Mesendoderm (in vitro differentiated cells): ENCODE data around the gene GUK1. TPM values are rescaled to one million over a fixed set of nuclear protein-coding genes. Genes with fewer than 3 reads are reported as not detected.

Experiments used
- DNase-seq: peaks from one replicate; pipeline ENCODE4 v3.0.0; 2013
- H2AK5ac ChIP-seq: 2 replicates; pipeline ENCODE4 v1.6.1; 2013; ENCODE audit warnings: low read length, inconsistent platforms
- H2BK120ac ChIP-seq: 2 replicates; pipeline ENCODE4 v1.6.1; 2013; ENCODE audit warnings: low read depth, mild to moderate bottlenecking, low read length, moderate library complexity, mixed read lengths
- H2BK15ac ChIP-seq: replicated peaks from 2 replicates; pipeline ENCODE4 v1.6.1; 2013; ENCODE audit warnings: low read depth, mild to moderate bottlenecking, moderate library complexity
- H2BK5ac ChIP-seq: 2 replicates; pipeline ENCODE4 v1.6.1; 2013; ENCODE audit warnings: low read length, inconsistent platforms
- H3K18ac ChIP-seq: 2 replicates; pipeline ENCODE4 v1.6.1; 2013; ENCODE audit warnings: mild to moderate bottlenecking, low read length, mixed read lengths
- H3K23ac ChIP-seq: one replicate; pipeline ENCODE4 v1.6.1; 2013; ENCODE audit warnings: low read length
- H3K27ac ChIP-seq: 2 replicates; pipeline ENCODE4 v1.5.1; 2013; ENCODE audit warnings: low read depth, mild to moderate bottlenecking, inconsistent platforms, low read length, moderate library complexity
- H3K27me3 ChIP-seq: 2 replicates; pipeline ENCODE4 v1.6.1; 2013; ENCODE audit warnings: low read length, control low read depth, mild to moderate bottlenecking, inconsistent platforms; ENCODE audit not compliant: insufficient read depth, poor library complexity
- H3K36me3 ChIP-seq: 2 replicates; pipeline ENCODE4 v1.6.1; 2013; ENCODE audit warnings: low read length, inconsistent platforms; ENCODE audit not compliant: control insufficient read depth, insufficient read depth
- H3K4ac ChIP-seq: one replicate; pipeline ENCODE4 v1.6.1; 2013; ENCODE audit warnings: low read depth, mild to moderate bottlenecking, low read length, moderate library complexity
- H3K4me1 ChIP-seq: 2 replicates; pipeline ENCODE4 v1.6.1; 2013; ENCODE audit warnings: low read depth, low read length, inconsistent platforms; ENCODE audit not compliant: control insufficient read depth
- H3K4me2 ChIP-seq: 2 replicates; pipeline ENCODE4 v1.6.1; 2013; ENCODE audit warnings: low read length
- H3K4me3 ChIP-seq: 2 replicates; pipeline ENCODE4 v1.5.1; 2013; ENCODE audit warnings: mild to moderate bottlenecking, low read length
- H3K56ac ChIP-seq: one replicate; pipeline ENCODE4 v1.6.1; 2013; ENCODE audit warnings: low read length
- H3K79me1 ChIP-seq: 2 replicates; pipeline ENCODE4 v1.6.1; 2013; ENCODE audit warnings: low read length, inconsistent platforms
- H3K79me2 ChIP-seq: 2 replicates; pipeline ENCODE4 v1.6.1; 2013; ENCODE audit warnings: mild to moderate bottlenecking, low read length; ENCODE audit not compliant: control insufficient read depth, insufficient read depth
- H3K9ac ChIP-seq: 2 replicates; pipeline ENCODE4 v1.6.1; 2013; ENCODE audit warnings: low read length, inconsistent platforms
- H4K5ac ChIP-seq: one replicate; pipeline ENCODE4 v1.6.1; 2013; ENCODE audit warnings: low read length
- H4K8ac ChIP-seq: one replicate; pipeline ENCODE4 v1.6.1; 2013; ENCODE audit warnings: low read depth, mild to moderate bottlenecking, control low read depth, low read length, moderate library complexity
- WGBS: extraction: QIAGEN DNeasy Blood & Tissue Kit; methylation state at CpG from one replicate; pipeline ENCODE4 v1.1.7; 2013; ENCODE audit warnings: low lambda C conversion rate, missing lambda C conversion rate; ENCODE audit not compliant: insufficient coverage; ENCODE audit errors: extremely low coverage; 5-methylcytosine and 5-hydroxymethylcytosine counted together
- polyA plus RNA-seq, 2 experiments: library from polyadenylated mRNA; stranded (reverse); fragments of 200-250 nt; gene quantifications; one replicate each; pipeline ENCODE4 v1.2.3, GENCODE V29; 2013

GUK1 gene, protein sequence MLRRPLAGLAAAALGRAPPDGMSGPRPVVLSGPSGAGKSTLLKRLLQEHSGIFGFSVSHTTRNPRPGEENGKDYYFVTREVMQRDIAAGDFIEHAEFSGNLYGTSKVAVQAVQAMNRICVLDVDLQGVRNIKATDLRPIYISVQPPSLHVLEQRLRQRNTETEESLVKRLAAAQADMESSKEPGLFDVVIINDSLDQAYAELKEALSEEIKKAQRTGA
- polyA plus RNA-seq (2013, experiment 1 of 2), result 87.6 TPM
- 89.9 TPM for polyA plus RNA-seq (2013, experiment 2 of 2)

DNA sequence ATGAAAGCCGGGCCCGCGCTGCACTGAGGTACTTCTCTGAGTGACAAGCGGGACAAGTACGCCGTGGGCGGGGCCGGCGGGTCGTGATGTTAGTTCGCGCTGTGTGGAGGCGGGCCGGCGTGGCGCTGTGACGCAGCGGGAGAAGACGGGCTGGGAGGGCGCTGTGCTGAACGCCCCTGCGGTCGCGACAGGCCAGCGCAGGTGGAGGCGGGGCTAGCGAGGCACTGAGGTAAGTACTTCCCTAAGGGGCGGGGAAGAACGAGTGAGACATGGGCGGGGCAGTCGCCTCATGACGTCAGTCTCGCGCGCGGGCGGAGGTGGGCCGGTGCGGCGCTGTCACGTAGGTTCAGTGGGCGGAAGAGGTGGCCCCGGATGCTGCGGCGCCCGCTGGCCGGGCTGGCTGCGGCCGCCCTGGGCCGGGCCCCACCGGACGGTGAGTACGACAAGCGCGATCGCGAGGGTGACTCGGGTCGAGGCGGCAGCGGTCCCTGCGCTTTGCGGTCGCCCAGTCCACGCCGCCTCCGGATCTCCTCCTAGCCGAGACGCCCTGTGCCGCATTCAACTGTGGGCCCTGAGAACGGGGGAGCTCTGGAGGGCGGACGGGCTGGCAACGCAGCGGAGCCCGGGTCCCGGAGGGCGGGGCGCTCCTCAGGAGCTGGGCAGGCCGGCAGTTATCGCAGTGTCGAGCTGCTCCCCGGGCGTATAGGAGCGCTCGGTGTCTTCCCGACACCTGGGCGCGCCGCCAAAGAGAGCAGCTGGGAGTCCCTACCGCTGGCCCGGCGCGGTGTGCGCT lies at the start of gene GUK1:
Gene GUK1 (plus strand): TSS at position 349 of the 793 bp plus-strand sequence. CDS start 24 bp downstream, at position 373.
- peak within 1 kb of the TSS; percentile 92 for H3K4me2 ChIP-seq
- H3K36me3 ChIP-seq, result no peaks in the 10 kb centered on the region
- H3K27ac ChIP-seq, result peak within 1 kb of the TSS; percentile 9
- H3K56ac ChIP-seq, result peak within 1 kb of the TSS; percentile 98
- H3K18ac ChIP-seq, result no peak within 1 kb of the TSS
- H2BK120ac ChIP-seq, result no peak within 1 kb of the TSS
- H3K4ac ChIP-seq, result no peak within 1 kb of the TSS
- H4K5ac ChIP-seq, result peak within 1 kb of the TSS; percentile 39
- no peak within 1 kb of the TSS for H3K23ac ChIP-seq
- H3K79me1 ChIP-seq, result peaks cover 37% of the 10 kb centered on the region
- no CpG with 5 or more reads among the region's 95 CpGs for WGBS
- H3K79me2 ChIP-seq, result peaks cover 36% of the 10 kb centered on the region
- H4K8ac ChIP-seq, result peak within 1 kb of the TSS; percentile 91
- H3K4me1 ChIP-seq, result no peaks in the 10 kb centered on the region
- DNase-seq, result peak; percentile 100
- peak within 1 kb of the TSS; percentile 95 for H3K9ac ChIP-seq
- H3K27me3 ChIP-seq, result peaks cover 7% of the 10 kb centered on the region
- no peak within 1 kb of the TSS for H2BK15ac ChIP-seq
- H3K4me3 ChIP-seq, result peak within 1 kb of the TSS; percentile 89
- H2BK5ac ChIP-seq, result no peak within 1 kb of the TSS
- H2AK5ac ChIP-seq, result no peak within 1 kb of the TSS

DNA sequence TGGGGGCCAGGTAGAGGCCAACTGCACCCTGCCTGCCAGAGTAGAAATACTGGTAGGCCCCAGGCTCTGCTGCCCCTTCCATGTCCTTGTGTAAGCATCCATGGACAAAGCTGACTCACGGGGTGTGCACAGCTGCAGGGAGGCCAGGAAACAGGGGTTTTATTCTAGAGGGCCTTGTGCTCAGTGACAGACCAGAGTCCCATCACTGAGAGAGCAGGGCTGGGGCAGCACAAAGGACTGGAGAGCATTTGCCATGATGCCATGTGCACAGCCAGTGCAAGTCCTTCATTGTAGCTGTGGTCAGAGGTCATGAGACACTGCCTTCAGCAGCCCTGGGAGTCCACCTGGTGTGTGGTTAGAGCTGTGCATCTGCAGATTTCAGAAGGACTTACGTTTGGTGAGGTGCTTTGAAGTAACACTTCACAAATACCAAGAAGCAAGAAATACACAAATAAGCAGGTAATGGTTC lies 49.4 kb upstream of the GUK1 start:
- no CpG with 5 or more reads among the region's 2 CpGs for WGBS
- peaks cover 10% of the 10 kb centered on the region for H3K36me3 ChIP-seq
- H3K27ac ChIP-seq, result no peak overlapping the region

DNA sequence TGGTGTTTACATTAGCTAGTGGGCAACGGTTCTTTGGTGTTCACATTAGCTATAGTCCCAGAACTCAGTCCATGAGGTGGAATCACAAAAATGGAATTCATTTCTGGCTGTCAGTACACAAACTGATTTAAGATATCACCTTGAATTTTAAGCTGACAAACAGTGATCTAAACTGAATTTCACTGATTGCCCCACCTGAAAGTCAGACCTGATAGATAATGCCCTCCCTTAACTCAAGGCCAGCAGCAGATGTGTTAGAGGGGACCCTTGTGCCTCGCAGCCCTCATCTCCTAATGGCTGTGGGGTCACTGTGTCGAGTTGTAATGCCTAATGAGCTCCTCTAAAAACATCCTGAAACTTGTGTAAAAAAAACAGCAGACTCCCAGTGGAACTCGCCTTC lies 49.0 kb upstream of the GUK1 start:
- H2BK15ac ChIP-seq, result no peak overlapping the region
- WGBS, result no CpG with 5 or more reads among the region's 4 CpGs
- DNase-seq, result no peak
- H3K36me3 ChIP-seq, result peaks cover 10% of the 10 kb centered on the region
- no peaks in the 10 kb centered on the region for H3K27me3 ChIP-seq
- H2BK5ac ChIP-seq, result no peak overlapping the region
- no peak overlapping the region for H4K8ac ChIP-seq
- no peak overlapping the region for H3K4me3 ChIP-seq
- peaks cover 5% of the 10 kb centered on the region for H3K79me1 ChIP-seq
- H2AK5ac ChIP-seq, result no peak overlapping the region
- H4K5ac ChIP-seq, result no peak overlapping the region
- peaks cover 100% of the 10 kb centered on the region for H3K79me2 ChIP-seq
- H3K27ac ChIP-seq, result no peak overlapping the region
- peaks cover 9% of the 10 kb centered on the region for H3K4me1 ChIP-seq
- no peak overlapping the region for H3K56ac ChIP-seq
- no peak overlapping the region for H3K9ac ChIP-seq
- no peak overlapping the region for H3K18ac ChIP-seq
- H3K23ac ChIP-seq, result no peak overlapping the region
- H3K4me2 ChIP-seq, result no peak overlapping the region
- H2BK120ac ChIP-seq, result no peak overlapping the region
- H3K4ac ChIP-seq, result no peak overlapping the region

More for the DNA sequence above, 49.4 kb upstream of the GUK1 start:
- Histone ChIP-seq H4K8ac (no peak overlapping the region), H3K18ac (no peak overlapping the region), H3K56ac (no peak overlapping the region), H2BK15ac (no peak overlapping the region), H3K23ac (no peak overlapping the region), H3K79me1 (peaks cover 6% of the 10 kb centered on the region), H3K4me3 (no peak overlapping the region), H2AK5ac (no peak overlapping the region), H3K4me2 (no peak overlapping the region), H3K27me3 (no peaks in the 10 kb centered on the region), H4K5ac (no peak overlapping the region), H3K4ac (no peak overlapping the region), H3K9ac (no peak overlapping the region), H2BK120ac (no peak overlapping the region), H3K79me2 (peaks cover 100% of the 10 kb centered on the region), H2BK5ac (no peak overlapping the region), H3K4me1 (peaks cover 13% of the 10 kb centered on the region)
- DNase-seq, result no peak

DNA sequence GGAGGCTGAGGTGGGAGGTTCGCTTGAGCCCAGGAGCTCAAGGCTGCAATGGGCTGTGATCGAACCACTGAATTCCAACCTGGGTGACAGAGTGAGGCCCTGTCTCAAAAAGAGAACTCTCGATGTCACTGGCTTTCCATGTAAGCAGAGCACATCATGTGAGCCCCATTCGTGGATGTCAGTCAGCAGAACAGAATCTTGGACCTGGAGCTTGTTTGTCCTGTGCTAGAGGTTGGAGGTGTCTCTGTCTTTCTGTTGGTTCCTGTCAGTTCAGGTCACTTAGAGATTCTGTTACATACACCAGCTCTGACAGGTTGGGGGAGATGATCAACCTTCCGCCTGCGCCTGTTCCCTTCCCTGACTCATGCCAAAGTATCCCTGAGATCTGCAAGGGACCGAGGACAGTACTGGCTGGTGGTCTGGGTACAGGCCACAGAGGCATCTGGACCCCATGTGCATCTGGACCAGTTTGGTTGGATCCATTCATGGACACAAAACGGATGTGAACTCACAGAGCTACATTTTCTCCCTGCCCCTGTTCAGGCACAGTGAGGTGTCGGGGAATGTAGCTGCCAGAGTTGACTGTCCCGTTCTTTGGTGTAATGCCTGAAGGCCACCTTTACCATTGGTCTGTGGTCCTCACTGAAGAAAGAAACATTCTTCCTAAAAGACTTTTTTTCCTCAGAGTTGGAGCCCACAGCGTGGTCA lies 47.6 kb upstream of the GUK1 start:
- Histone ChIP-seq H2BK120ac (no peak overlapping the region), H3K79me2 (peaks cover 100% of the 10 kb centered on the region), H3K9ac (no peak overlapping the region), H3K4me3 (no peak overlapping the region), H3K18ac (no peak overlapping the region), H3K79me1 (peaks cover 13% of the 10 kb centered on the region), H3K4me2 (no peak overlapping the region), H2AK5ac (no peak overlapping the region), H3K56ac (no peak overlapping the region), H3K36me3 (peaks cover 12% of the 10 kb centered on the region), H2BK15ac (no peak overlapping the region), H3K4ac (no peak overlapping the region), H3K27me3 (no peaks in the 10 kb centered on the region), H3K23ac (no peak overlapping the region), H3K27ac (no peak overlapping the region), H3K4me1 (peaks cover 6% of the 10 kb centered on the region), H2BK5ac (no peak overlapping the region), H4K8ac (no peak overlapping the region), H4K5ac (no peak overlapping the region)
- no CpG with 5 or more reads among the region's 11 CpGs for WGBS
- no peak for DNase-seq

DNA sequence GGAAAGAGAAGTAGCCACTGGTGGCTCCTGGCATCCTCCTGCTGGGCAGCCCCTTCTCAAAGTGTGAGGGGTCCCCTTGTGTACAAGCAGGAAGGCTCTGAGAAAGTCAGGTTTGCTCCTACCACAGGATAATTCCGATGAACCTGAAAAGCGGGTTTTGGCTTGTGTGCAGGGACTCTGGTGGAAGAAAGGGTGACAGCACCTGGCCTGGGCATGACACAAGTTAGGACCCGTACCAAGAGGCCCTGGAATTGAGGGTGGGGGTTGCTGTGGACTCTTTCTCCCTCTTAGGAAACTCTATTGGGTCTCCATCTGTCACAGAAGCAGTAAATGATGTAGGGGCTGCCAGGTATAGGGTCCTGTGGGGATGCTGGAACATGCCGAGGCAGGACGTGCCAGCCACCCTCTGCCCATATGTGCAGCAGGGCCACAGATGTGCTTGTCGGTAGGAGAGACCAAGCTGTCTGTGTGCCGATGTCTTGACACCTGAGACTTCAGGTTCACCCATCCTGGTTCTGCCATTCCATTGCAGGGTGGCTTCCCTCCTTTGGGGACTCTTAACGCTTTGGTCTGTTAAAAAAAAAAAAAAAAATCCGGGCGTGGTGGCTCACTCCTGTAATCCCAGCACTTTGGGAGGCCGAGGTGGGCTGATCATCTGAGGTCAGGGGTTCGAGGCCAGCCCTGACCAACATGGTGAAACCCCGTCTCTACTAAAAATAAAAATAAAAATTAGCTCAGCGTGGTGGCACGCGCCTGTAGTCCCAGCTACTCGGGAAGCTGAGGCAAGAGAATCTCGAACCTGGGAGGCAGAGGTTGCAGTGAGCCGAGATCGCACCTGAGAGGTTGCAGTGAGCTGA lies 46.8 kb upstream of the GUK1 start:
- H4K8ac ChIP-seq, result no peak overlapping the region
- DNase-seq, result no peak
- no CpG with 5 or more reads among the region's 20 CpGs for WGBS

More for the DNA sequence above, 46.8 kb upstream of the GUK1 start:
- Histone ChIP-seq H2BK5ac (no peak overlapping the region), H2AK5ac (no peak overlapping the region), H3K4ac (no peak overlapping the region), H3K36me3 (peaks cover 9% of the 10 kb centered on the region), H4K5ac (no peak overlapping the region), H3K27ac (no peak overlapping the region), H3K79me2 (peaks cover 92% of the 10 kb centered on the region), H2BK15ac (no peak overlapping the region), H3K23ac (no peak overlapping the region), H3K27me3 (no peaks in the 10 kb centered on the region), H3K9ac (no peak overlapping the region), H3K4me1 (peaks cover 4% of the 10 kb centered on the region), H3K79me1 (peaks cover 13% of the 10 kb centered on the region), H3K56ac (no peak overlapping the region), H3K18ac (no peak overlapping the region), H2BK120ac (no peak overlapping the region), H3K4me2 (no peak overlapping the region), H3K4me3 (no peak overlapping the region)
